AML-193 (cell line): ENCODE results near the gene KCNA1.
"Not testable (repeated sequence)": the region's sequence is repeated elsewhere in the genome, so short reads cannot be mapped to it uniquely, and the experiment has no call there.

ENCODE experiments used
- DNase-seq, 2 experiments: peaks; one replicate each; lab custom pipeline; 2025; lab: John Stamatoyannopoulos, UW

Gene KCNA1

GRCh38 chr12:4909734-4910501 is at the start of gene KCNA1:
Gene KCNA1, plus strand, starts transcription at chr12:4909905. Its CDS starts 1,474 bp downstream, at chr12:4911379.
- no peak for DNase-seq

- no peak for DNase-seq
Measured at GRCh38 chr12:4860741-4861140, 49.0 kb upstream of the KCNA1 start.

GRCh38 chr12:4862809-4863208 is 46.9 kb upstream of the KCNA1 start:
- no peak for DNase-seq

- DNase-seq: no peak
Measured at GRCh38 chr12:4864575-4864974, 45.1 kb upstream of the KCNA1 start.

- no peak for DNase-seq
Measured at GRCh38 chr12:4865246-4865645, 44.5 kb upstream of the KCNA1 start.

- no peak for DNase-seq
Measured at GRCh38 chr12:4866299-4866698, 43.4 kb upstream of the KCNA1 start.

GRCh38 chr12:4867384-4867783 is 42.3 kb upstream of the KCNA1 start:
- no peak for DNase-seq

- no peak for DNase-seq
Measured at GRCh38 chr12:4870423-4870822, 39.3 kb upstream of the KCNA1 start.

GRCh38 chr12:4871514-4871913 is 38.2 kb upstream of the KCNA1 start:
- no peak for DNase-seq

- no peak for DNase-seq
Measured at GRCh38 chr12:4873947-4874346, 35.8 kb upstream of the KCNA1 start.

GRCh38 chr12:4874671-4875070 is 35.0 kb upstream of the KCNA1 start:
- no peak for DNase-seq

GRCh38 chr12:4879481-4879880 is 30.2 kb upstream of the KCNA1 start:
- DNase-seq: not testable (repeated sequence)

- no peak for DNase-seq
Measured at GRCh38 chr12:4881266-4882064, 28.2 kb upstream of the KCNA1 start.

- no peak for DNase-seq
Measured at GRCh38 chr12:4891866-4892265, 17.8 kb upstream of the KCNA1 start.

GRCh38 chr12:4892418-4892817 is 17.3 kb upstream of the KCNA1 start:
- DNase-seq: no peak

- DNase-seq: no peak
Measured at GRCh38 chr12:4894019-4894418, 15.7 kb upstream of the KCNA1 start.

GRCh38 chr12:4899364-4899763 is 10.3 kb upstream of the KCNA1 start:
- no peak for DNase-seq

GRCh38 chr12:4900327-4900726 is 9.4 kb upstream of the KCNA1 start:
- DNase-seq: no peak

GRCh38 chr12:4905316-4905715 is 4.4 kb upstream of the KCNA1 start:
- no peak for DNase-seq

- no peak for DNase-seq
Measured at GRCh38 chr12:4908684-4909409, 858 bp upstream of the KCNA1 start.

- no peak for DNase-seq
Measured at GRCh38 chr12:4909410-4909733, 333 bp upstream of the KCNA1 start.

- DNase-seq: no peak
Measured at GRCh38 chr12:4910502-4911315, 1.0 kb downstream of the KCNA1 start.
